NOMO-1 treated with dmso at 0.1 percent for 144 hours (cell line): ENCODE measurements around the gene TMEM51.
A peak's percentile ranks its signal among the peaks of the same experiment; 100 is the strongest.
"Not testable (repeated sequence)": the region's sequence is repeated elsewhere in the genome, so short reads cannot be mapped to it uniquely, and the experiment has no call there.

ENCODE experiments used
- DNase-seq: peaks from one replicate; lab custom pipeline; 2025; ENCODE audit not compliant: unreplicated experiment; lab: John Stamatoyannopoulos, UW

TMEM51 gene

GRCh38 chr1:15125101-15125745 lies 28.3 kb upstream of the TMEM51 start:
- DNase-seq: no peak

- DNase-seq: no peak
Measured at GRCh38 chr1:15128077-15128476, 25.5 kb upstream of the TMEM51 start.

GRCh38 chr1:15128520-15129313 lies 24.8 kb upstream of the TMEM51 start:
- DNase-seq: peak; percentile 33

GRCh38 chr1:15129944-15130343 lies 23.6 kb upstream of the TMEM51 start:
- no peak for DNase-seq

- no peak for DNase-seq
Measured at GRCh38 chr1:15130607-15131006, 22.9 kb upstream of the TMEM51 start.

GRCh38 chr1:15132965-15133364 lies 20.6 kb upstream of the TMEM51 start:
- DNase-seq: no peak

GRCh38 chr1:15134285-15134684 lies 19.3 kb upstream of the TMEM51 start:
- DNase-seq: no peak

GRCh38 chr1:15135604-15136003 lies 17.9 kb upstream of the TMEM51 start:
- DNase-seq: not testable (repeated sequence)

- DNase-seq: no peak
Measured at GRCh38 chr1:15137809-15138208, 15.7 kb upstream of the TMEM51 start.

GRCh38 chr1:15139654-15140350 lies 13.7 kb upstream of the TMEM51 start:
- DNase-seq: no peak

- no peak for DNase-seq
Measured at GRCh38 chr1:15141935-15142539, 11.5 kb upstream of the TMEM51 start.

- no peak for DNase-seq
Measured at GRCh38 chr1:15145327-15145726, 8.2 kb upstream of the TMEM51 start.

GRCh38 chr1:15146142-15146680 lies 7.3 kb upstream of the TMEM51 start:
- DNase-seq: no peak

- DNase-seq: no peak
Measured at GRCh38 chr1:15146971-15147376, 6.6 kb upstream of the TMEM51 start.

- DNase-seq: no peak
Measured at GRCh38 chr1:15148004-15148403, 5.5 kb upstream of the TMEM51 start.

- no peak for DNase-seq
Measured at GRCh38 chr1:15148475-15148874, 5.1 kb upstream of the TMEM51 start.

GRCh38 chr1:15148941-15149340 lies 4.6 kb upstream of the TMEM51 start:
- no peak for DNase-seq

GRCh38 chr1:15150376-15150775 lies 3.2 kb upstream of the TMEM51 start:
- no peak for DNase-seq

GRCh38 chr1:15151377-15151806 lies 2.2 kb upstream of the TMEM51 start:
- no peak for DNase-seq

- DNase-seq: no peak
Measured at GRCh38 chr1:15151871-15152270, 1.7 kb upstream of the TMEM51 start.
